GM20000 (cell line): ENCODE results near the gene HOXA9.

Source experiments
- DNase-seq: peaks from one replicate; pipeline ENCODE4 v3.0.0; 2012; ENCODE audit warnings: low spot score
- TF ChIP-seq, protein P1 (sequence below): IDR thresholded peaks from 2 replicates; pipeline ENCODE4 v1.5.1; 2012; ENCODE audit warnings: mild to moderate bottlenecking, control low read depth; ENCODE audit errors: extremely low read depth, missing control alignments

The HOXA9 gene

DNA sequence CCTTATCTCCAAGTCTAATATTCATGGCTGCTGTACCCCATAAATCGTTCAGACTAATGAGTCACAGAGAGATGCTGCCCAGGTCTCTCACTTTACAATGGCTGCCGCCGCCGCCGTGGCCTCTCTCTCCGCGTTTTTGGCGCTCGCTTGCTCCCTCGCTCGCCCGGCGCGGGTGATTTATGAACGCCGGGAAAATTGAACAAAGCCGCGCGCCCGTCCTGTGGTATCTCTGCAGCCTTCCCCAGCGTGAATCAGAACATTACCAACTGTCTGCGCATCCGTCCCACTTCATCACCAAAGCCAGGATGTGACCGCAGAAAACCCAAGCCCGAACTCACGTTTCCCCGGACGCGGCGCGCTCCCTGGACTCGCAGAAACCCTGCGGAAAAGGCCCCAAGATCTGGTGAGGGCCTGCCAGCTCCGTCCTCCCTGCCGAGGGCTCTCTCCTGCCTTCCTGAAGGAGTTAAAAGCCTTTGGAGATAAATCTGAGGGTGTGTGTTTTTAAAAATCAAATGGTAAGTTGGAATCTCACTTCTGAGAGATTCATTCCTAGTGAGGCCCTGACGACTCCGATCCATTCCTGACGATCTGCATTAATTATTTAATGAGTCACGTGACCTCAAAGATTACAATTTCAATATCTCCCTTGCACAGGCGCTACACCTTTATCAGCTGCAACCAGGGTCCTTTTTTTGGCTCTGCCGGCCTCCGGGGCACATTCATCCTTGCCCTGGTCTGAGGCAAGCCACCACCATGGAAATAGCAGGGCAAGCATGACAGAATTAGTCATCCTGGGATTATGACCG, 41.0 kb downstream of the HOXA9 start:
- no peak for DNase-seq
- TF ChIP-seq, protein P1, sequence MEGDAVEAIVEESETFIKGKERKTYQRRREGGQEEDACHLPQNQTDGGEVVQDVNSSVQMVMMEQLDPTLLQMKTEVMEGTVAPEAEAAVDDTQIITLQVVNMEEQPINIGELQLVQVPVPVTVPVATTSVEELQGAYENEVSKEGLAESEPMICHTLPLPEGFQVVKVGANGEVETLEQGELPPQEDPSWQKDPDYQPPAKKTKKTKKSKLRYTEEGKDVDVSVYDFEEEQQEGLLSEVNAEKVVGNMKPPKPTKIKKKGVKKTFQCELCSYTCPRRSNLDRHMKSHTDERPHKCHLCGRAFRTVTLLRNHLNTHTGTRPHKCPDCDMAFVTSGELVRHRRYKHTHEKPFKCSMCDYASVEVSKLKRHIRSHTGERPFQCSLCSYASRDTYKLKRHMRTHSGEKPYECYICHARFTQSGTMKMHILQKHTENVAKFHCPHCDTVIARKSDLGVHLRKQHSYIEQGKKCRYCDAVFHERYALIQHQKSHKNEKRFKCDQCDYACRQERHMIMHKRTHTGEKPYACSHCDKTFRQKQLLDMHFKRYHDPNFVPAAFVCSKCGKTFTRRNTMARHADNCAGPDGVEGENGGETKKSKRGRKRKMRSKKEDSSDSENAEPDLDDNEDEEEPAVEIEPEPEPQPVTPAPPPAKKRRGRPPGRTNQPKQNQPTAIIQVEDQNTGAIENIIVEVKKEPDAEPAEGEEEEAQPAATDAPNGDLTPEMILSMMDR: no peak

DNA sequence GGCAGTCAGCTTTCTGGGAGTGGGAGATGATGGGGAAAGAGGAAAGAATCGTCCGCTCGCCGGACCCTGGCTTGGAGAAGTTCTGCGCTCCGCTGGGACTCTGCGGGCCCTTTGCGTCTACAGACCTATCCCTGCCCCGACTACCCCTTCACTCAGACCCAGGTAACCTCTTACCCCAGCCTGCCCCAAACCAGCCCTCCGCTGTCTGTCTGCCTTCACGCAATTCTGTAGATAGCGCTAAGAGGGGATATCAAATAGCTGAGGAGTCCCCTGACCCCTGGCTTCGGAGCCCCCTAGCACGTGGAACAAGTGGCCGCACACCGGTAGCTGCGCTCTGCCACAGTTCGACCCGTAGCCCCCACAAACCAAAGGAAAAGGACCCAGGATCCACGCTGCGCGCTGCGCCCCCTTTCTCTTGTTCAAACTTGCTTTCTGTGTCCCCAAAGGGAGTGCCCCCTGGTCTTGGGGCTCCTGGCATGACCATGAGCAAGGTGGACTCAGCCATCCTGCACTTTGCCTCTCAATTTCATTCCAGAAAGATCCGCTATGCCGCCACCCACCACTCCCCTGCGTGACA, 41.8 kb downstream of the HOXA9 start:
- no peak for DNase-seq
- TF ChIP-seq, protein P1: no peak

DNA sequence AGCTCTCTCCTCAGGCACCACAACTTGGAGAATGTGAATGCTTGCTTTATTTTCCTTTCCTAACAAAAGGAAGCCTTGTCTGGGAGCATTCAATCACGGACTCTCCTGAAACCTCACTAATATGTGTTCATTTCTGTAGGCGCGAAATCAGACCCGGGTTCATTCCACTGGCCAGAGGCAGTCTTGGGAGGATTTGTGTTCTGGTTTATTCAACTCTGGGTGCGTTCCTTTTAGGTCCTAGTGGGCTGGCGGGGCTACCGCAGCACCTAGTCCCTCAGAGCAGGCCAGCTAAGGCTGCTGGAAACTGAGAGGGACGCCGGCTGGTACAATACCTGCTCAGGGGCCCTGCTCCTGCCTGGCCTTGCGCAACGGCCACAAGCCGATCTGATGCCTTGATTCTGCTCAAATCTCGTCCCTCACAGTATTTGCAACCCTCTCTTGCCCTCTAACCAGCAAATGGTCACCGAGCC, 42.3 kb downstream of the HOXA9 start:
- TF ChIP-seq, protein P1: no peak
- DNase-seq: no peak

DNA sequence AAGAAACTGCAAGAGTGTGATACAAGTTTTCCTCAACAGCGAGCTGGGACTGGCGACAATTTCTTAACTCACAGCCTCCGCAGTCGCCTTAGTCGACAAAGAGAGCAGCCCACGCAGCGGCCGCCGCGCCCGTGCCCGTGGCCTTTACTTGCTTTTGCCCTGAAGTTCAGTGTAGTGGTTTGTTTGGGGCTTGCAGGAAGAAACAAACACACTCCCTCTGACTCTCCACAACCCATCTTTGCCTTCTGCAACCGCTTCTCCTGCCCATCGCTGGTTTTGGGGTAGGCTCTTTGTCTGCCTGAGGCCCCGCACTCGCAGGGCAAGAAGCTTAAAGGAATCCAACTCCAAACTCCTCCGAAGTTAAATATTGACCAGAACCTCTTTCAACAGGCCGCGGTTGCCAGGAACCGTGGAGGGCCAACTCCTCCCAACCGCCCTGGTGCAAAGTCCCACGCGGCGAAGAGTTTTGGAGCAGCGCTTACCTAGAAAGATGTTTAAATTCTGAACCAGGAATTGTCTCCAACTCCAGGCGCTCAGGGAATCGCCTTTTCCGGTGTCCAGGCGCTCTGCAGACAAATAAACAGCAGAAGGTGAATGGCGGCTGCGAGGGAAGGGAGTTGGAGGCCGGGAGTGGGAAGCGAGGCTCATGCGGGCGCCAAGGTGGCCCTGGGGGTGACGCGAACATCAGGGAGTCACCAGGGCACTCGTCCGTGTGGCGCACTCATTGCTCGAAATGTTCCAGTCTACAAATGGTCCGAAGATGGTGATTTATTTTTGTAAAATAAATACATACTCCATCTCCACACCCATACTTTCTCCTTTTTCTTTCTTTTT, 43.0 kb downstream of the HOXA9 start:
- DNase-seq: no peak
- TF ChIP-seq, protein P1: no peak

DNA sequence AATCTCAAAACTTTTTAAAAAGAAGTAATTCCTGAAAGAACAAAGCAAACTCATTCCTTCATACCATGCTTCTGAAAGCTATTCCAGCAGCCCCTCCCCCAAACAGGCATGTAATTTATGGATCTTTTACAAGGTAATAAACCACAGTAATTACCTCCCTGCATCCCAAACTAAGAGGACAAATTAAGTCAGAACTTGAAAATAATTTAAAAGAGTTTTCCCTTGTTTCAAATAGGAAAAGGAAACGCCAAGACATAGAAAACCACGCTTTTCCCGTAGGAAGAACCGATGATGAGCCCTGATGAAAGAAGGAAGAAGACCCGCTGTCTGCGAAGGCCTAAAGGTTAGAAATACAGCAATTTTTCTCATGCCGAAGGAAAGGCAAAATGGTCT, 43.7 kb downstream of the HOXA9 start:
- DNase-seq: no peak
- TF ChIP-seq, protein P1: no peak

DNA sequence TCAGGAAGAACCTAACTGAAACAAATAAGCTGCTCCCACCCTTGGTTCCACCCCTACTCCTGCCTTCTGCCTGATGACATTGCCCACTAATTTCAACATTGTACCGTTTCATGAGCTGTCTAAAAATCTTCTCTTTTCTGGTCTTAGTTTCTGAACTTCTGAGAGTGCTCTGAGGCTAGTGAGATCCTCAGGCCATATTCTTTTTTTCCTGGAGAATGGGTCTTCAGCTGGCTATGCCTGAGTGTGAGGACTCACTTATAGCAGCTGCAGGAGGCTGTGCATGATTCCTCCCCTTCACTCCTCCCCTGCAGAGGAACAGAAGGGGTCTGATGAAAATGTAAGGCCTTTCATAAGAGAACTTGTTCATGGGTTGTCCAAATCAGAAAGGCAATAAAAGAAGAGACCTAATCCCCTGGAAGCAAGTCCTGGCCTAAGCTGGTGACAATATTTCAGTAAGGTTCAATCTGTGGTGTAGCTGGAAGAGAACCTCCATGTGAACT, 45.9 kb downstream of the HOXA9 start:
- no peak for DNase-seq
- TF ChIP-seq, protein P1: no peak

DNA sequence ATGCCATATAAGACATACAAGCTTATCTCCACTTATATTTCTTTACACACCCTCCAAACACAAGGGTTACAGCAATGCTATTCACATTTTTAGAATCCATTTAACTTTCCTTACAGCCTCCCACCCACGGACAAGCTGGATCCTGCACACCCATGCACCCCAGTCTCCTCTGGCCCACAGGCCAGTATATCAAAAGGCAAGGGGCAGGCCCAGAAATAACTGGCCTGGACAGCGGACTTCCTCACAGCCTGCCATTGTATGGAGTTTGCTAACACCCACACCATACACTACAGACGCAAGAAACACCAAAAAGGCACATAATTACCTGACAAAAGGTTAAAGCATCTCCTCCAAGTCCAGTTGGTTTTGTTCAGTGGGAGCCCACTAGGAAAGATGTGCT, 46.8 kb downstream of the HOXA9 start:
- DNase-seq: no peak
- TF ChIP-seq, protein P1: no peak
